GM23248 (cell line): ENCODE results near the gene MMP15. TPM values are rescaled to one million over a fixed set of nuclear protein-coding genes. Genes with fewer than 3 reads are reported as not detected.

Experiments
- DNase-seq: peaks from one replicate; pipeline ENCODE4 v3.0.0-alpha.2; 2015
- H2AFZ ChIP-seq: fragments of 200-600 bp; sonication (generic); 2 replicates; pipeline ENCODE4 v1.6.1; 2016; ENCODE audit warnings: antibody characterized with exemption
- H3F3A ChIP-seq: fragments of 200-600 bp; sonication (generic); 2 replicates; pipeline ENCODE4 v1.6.1; 2016; ENCODE audit warnings: mild to moderate bottlenecking, antibody characterized with exemption, mixed run types; ENCODE audit not compliant: insufficient read depth
- H3K27ac ChIP-seq: fragments of 200-600 bp; sonication (generic); 2 replicates; pipeline ENCODE4 v1.5.1; 2016; ENCODE audit warnings: mild to moderate bottlenecking
- H3K27me3 ChIP-seq: fragments of 200-600 bp; sonication (generic); replicated peaks from 2 replicates; pipeline ENCODE4 v1.6.1; 2016; ENCODE audit warnings: mild to moderate bottlenecking; ENCODE audit not compliant: insufficient read depth
- H3K36me3 ChIP-seq: fragments of 200-600 bp; sonication (generic); 2 replicates; pipeline ENCODE4 v1.6.1; 2016; ENCODE audit warnings: low read depth, mild to moderate bottlenecking
- H3K4me1 ChIP-seq: fragments of 200-600 bp; sonication (generic); 2 replicates; pipeline ENCODE4 v1.6.1; 2016; ENCODE audit warnings: mild to moderate bottlenecking; ENCODE audit not compliant: insufficient read depth
- H3K4me2 ChIP-seq: fragments of 200-600 bp; sonication (generic); one replicate; pipeline ENCODE4 v1.6.1; 2016; ENCODE audit warnings: mild to moderate bottlenecking; ENCODE audit not compliant: unreplicated experiment
- H3K4me3 ChIP-seq: fragments of 200-600 bp; sonication (generic); 2 replicates; pipeline ENCODE4 v1.5.1; 2016; ENCODE audit warnings: mild to moderate bottlenecking
- H3K79me2 ChIP-seq: fragments of 200-600 bp; sonication (generic); 2 replicates; pipeline ENCODE4 v1.6.1; 2016; ENCODE audit warnings: mild to moderate bottlenecking; ENCODE audit not compliant: insufficient read depth
- H3K9ac ChIP-seq: fragments of 200-600 bp; sonication (generic); 2 replicates; pipeline ENCODE4 v1.6.1; 2016; ENCODE audit warnings: mild to moderate bottlenecking
- H3K9me2 ChIP-seq: fragments of 200-600 bp; sonication (generic); 2 replicates; pipeline ENCODE4 v1.6.1; 2016; ENCODE audit warnings: mixed run types, mild to moderate bottlenecking, moderate library complexity; ENCODE audit not compliant: insufficient read depth
- H3K9me3 ChIP-seq: fragments of 200-600 bp; sonication (generic); one replicate; pipeline ENCODE4 v1.6.1; 2017; ENCODE audit warnings: low read depth
- H4K20me1 ChIP-seq: fragments of 200-600 bp; sonication (generic); 2 replicates; pipeline ENCODE4 v1.6.0; 2016; ENCODE audit not compliant: insufficient read depth
- EZH2 ChIP-seq: fragments of 200-600 bp; sonication (generic); IDR thresholded peaks from 2 replicates; pipeline ENCODE4 v1.6.1; 2018; ENCODE audit warnings: antibody characterized with exemption, mild to moderate bottlenecking; ENCODE audit not compliant: insufficient read depth, poor library complexity, severe bottlenecking
- EZH2phosphoT487 ChIP-seq: fragments of 200-600 bp; sonication (generic); IDR thresholded peaks from 2 replicates; pipeline ENCODE4 v1.6.1; 2018; ENCODE audit warnings: antibody characterized with exemption, moderate library complexity, mild to moderate bottlenecking, low read depth; ENCODE audit not compliant: insufficient read depth
- WGBS, 2 experiments: methylation state at CpG; one replicate each; pipeline ENCODE4 v1.1.6; 2015 to 2017; ENCODE audit warnings: low lambda C conversion rate in 2 of 2, low coverage in 1 of 2; ENCODE audit errors: missing lambda C conversion rate in 2 of 2; 5-methylcytosine and 5-hydroxymethylcytosine counted together
- in situ Hi-C: fragments of 300-500 bp; cut with MboI; formaldehyde crosslinking; loops from 2 replicates; pipeline ENCODE4 v1.15.0; 2020
- polyA plus RNA-seq: library from polyadenylated mRNA; unstranded; fragments of >200 nt; fragmentation: Nextera tagmentation; extraction: Ambion mirVana; gene quantifications from 2 replicates; pipeline ENCODE4 v1.2.1, GENCODE V29; 2016
- small RNA-seq: library from RNA; depleted of rRNA; stranded (forward); fragments of <200 nt; gene quantifications from one replicate; pipeline ENCODE3, GENCODE V24; 2014; ENCODE audit warnings: low read depth, low replicate concordance
- total RNA-seq: library from RNA; depleted of rRNA; stranded (reverse); fragments of >200 nt; shearing (Covaris generic); gene quantifications from 2 replicates; pipeline ENCODE4 v1.2.3, GENCODE V29; 2014; rRNA removed

Gene MMP15
- total and polyA plus RNA-seq, 2 experiments from 2014 or later = 0.45 to 1.4 TPM

GRCh38 chr16:58096249-58096648, 70.7 kb downstream of the MMP15 start:
- no peaks in the 10 kb centered on the region for H3K36me3 ChIP-seq
- H3K4me2 ChIP-seq = no peak overlapping the region
- no peak overlapping the region for H3K27ac ChIP-seq
- H4K20me1 ChIP-seq = no peaks in the 10 kb centered on the region
- H3K79me2 ChIP-seq = no peaks in the 10 kb centered on the region
- no peaks in the 10 kb centered on the region for H3F3A ChIP-seq
- no peaks in the 10 kb centered on the region for H3K9me2 ChIP-seq
- no peak overlapping the region for H3K9ac ChIP-seq
- no peaks in the 10 kb centered on the region for H3K9me3 ChIP-seq
- in situ Hi-C loops = no loop called here
- TF ChIP-seq EZH2 (no peak), EZH2phosphoT487 (no peak)
- H3K4me3 ChIP-seq = no peak overlapping the region
- no peak for DNase-seq
- 3 to 20% methylated on average over 1 to 2 of the region's 2 CpGs for WGBS, 2 experiments
- no peak overlapping the region for H2AFZ ChIP-seq
- peaks cover 10% of the 10 kb centered on the region for H3K4me1 ChIP-seq
- peaks cover 16% of the 10 kb centered on the region; the same call in 1 of the 2 replicates for H3K27me3 ChIP-seq

Small RNA genes within 50 kb of the gene (small RNA-seq; reads per million reads assigned to genes)
- not detected for gene RF00019

Other genes starting within 250 kb of the MMP15 start
- 50.0 and 65.3 TPM in 2 replicates for gene KIFC3, start 223.3 kb upstream of the MMP15 start, total RNA-seq
- gene KIFC3, start 223.3 kb upstream of the MMP15 start, polyA plus RNA-seq = 27.0 and 28.4 TPM in 2 replicates
- not detected in 2 replicates for gene CNGB1, start 54.6 kb upstream of the MMP15 start, total RNA-seq
- gene CNGB1, start 54.6 kb upstream of the MMP15 start, polyA plus RNA-seq = not detected in 2 replicates
- gene ZNF319, start 25.1 kb upstream of the MMP15 start, total RNA-seq = 0.63 and 8.2 TPM in 2 replicates
- gene ZNF319, start 25.1 kb upstream of the MMP15 start, polyA plus RNA-seq = 4.6 and 4.9 TPM in 2 replicates
- 7.6 and 19.7 TPM in 2 replicates for gene USB1, start 24.3 kb upstream of the MMP15 start, total RNA-seq
- 48.4 and 48.6 TPM in 2 replicates for gene USB1, start 24.3 kb upstream of the MMP15 start, polyA plus RNA-seq
- gene CFAP20, start 103.6 kb downstream of the MMP15 start, total RNA-seq = 33.4 and 77.2 TPM in 2 replicates
- gene CFAP20, start 103.6 kb downstream of the MMP15 start, polyA plus RNA-seq = 49.5 and 50.7 TPM in 2 replicates
- 13.2 and 16.6 TPM in 2 replicates for gene CSNK2A2, start 172.4 kb downstream of the MMP15 start, total RNA-seq
- 26.7 and 27.4 TPM in 2 replicates for gene CSNK2A2, start 172.4 kb downstream of the MMP15 start, polyA plus RNA-seq